ENCODE data around the gene OR6S1. TPM values are rescaled to one million over a fixed set of nuclear protein-coding genes. Genes with fewer than 3 reads are reported as not detected.

Gene OR6S1
- total RNA-seq, 1 experiment from 2014 or later = not detected

- Mint-ChIP-seq H3K36me3 (ENCODE audit: insufficient read depth, unreplicated experiment) (no peaks in the 10 kb centered on the region), H3K9me3 (ENCODE audit: unreplicated experiment) (no peaks in the 10 kb centered on the region), H3K4me3 (ENCODE audit: unreplicated experiment) (no peak overlapping the region), H3K27me3 (ENCODE audit: insufficient read depth, unreplicated experiment) (no peaks in the 10 kb centered on the region), H3K27ac (ENCODE audit: unreplicated experiment) (no peak overlapping the region), H3K4me1 (ENCODE audit: low read depth, unreplicated experiment) (peaks cover 22% of the 10 kb centered on the region)
- no peak for TF ChIP-seq CTCF (IDR thresholded peaks at IDR 0.05; ENCODE audit: insufficient read depth in 1 of 2, low read depth in 1 of 2, low read length in 1 of 2, severe bottlenecking in 1 of 2, unreplicated experiment in 1 of 2)
- Histone ChIP-seq H3K4me1 (peaks cover 23% of the 10 kb centered on the region), H3K9me3 (no peaks in the 10 kb centered on the region), H3K27me3 (replicated peaks; ENCODE audit: control insufficient read depth, insufficient read depth, low read length) (no peaks in the 10 kb centered on the region), H3K4me3 (ENCODE audit: low read depth, low read length) (peak overlapping the region; percentile 61), H3K36me3 (ENCODE audit: control insufficient read depth, insufficient read depth, low read length) (no peaks in the 10 kb centered on the region)
- peak; percentile 84 to 86 for DNase-seq
- no TSS peak for BruUV-seq (replicated peaks)
- intact Hi-C loops (cut with micrococcal nuclease; ENCODE audit: unreplicated experiment) = loop anchor here (1.0 to 5.0 kb wide), 4 partner anchors 136 to 340 kb away; partner anchors contain the start of genes PARP2 and PIP4P1
- ChIA-PET POLR2A (interaction anchor here (0.5 to 1.7 kb wide), 3 partner anchors 222 to 340 kb away, joined by 3 to 9 read pairs (median 5); partner anchors contain the start of genes PARP2 and PIP4P1), CTCF (interaction anchor here (1.7 to 2.0 kb wide), 2 partner anchors 25 to 70 kb away, joined by 10 to 13 read pairs; no protein-coding TSS in a partner anchor)
These were observed 41.8 kb upstream of the OR6S1 start for GRCh38 chr14:20683125-20683890.

GRCh38 chr14:20682435-20683124 is 41.1 kb upstream of the OR6S1 start:
- no TSS peak for BruUV-seq (replicated peaks)
- ChIA-PET CTCF (interaction anchor here (0.6 to 2.0 kb wide), 9 partner anchors 24 to 288 kb away, joined by 3 to 13 read pairs (median 7); no protein-coding TSS in a partner anchor), POLR2A (interaction anchor here (0.5 to 1.7 kb wide), 7 partner anchors 8 to 339 kb away, joined by 3 to 9 read pairs (median 5); partner anchors contain the start of genes PARP2 and PIP4P1)
- Mint-ChIP-seq H3K9me3 (ENCODE audit: unreplicated experiment) (no peaks in the 10 kb centered on the region), H3K27ac (ENCODE audit: unreplicated experiment) (no peak overlapping the region), H3K4me1 (ENCODE audit: low read depth, unreplicated experiment) (peaks cover 15% of the 10 kb centered on the region), H3K27me3 (ENCODE audit: insufficient read depth, unreplicated experiment) (no peaks in the 10 kb centered on the region), H3K4me3 (ENCODE audit: unreplicated experiment) (no peak overlapping the region), H3K36me3 (ENCODE audit: insufficient read depth, unreplicated experiment) (no peaks in the 10 kb centered on the region)
- Histone ChIP-seq H3K4me1 (peaks cover 16% of the 10 kb centered on the region), H3K36me3 (ENCODE audit: control insufficient read depth, insufficient read depth, low read length) (no peaks in the 10 kb centered on the region), H3K27me3 (replicated peaks; ENCODE audit: control insufficient read depth, insufficient read depth, low read length) (no peaks in the 10 kb centered on the region), H3K9me3 (no peaks in the 10 kb centered on the region), H3K4me3 (ENCODE audit: low read depth, low read length) (peak overlapping the region; percentile 61)
- DNase-seq = peak; percentile 82 to 88
- TF ChIP-seq CTCF (IDR thresholded peaks at IDR 0.05; ENCODE audit: insufficient read depth in 1 of 2, low read depth in 1 of 2, low read length in 1 of 2, severe bottlenecking in 1 of 2, unreplicated experiment in 1 of 2) = no peak
- intact Hi-C loops (cut with micrococcal nuclease; ENCODE audit: unreplicated experiment) = loop anchor here (1.0 to 5.0 kb wide), 7 partner anchors 25 to 339 kb away; partner anchors contain the start of genes PARP2 and PIP4P1

- H3K4me1 ChIP-seq = peaks cover 13% of the 10 kb centered on the region
- H3K27me3 Mint-ChIP-seq (ENCODE audit: insufficient read depth, unreplicated experiment) = no peaks in the 10 kb centered on the region
- intact Hi-C loops (cut with micrococcal nuclease; ENCODE audit: unreplicated experiment) = loop anchor here (1.0 to 5.0 kb wide), 6 partner anchors 25 to 265 kb away; partner anchors contain the start of gene PIP4P1
- TF ChIP-seq CTCF (IDR thresholded peaks at IDR 0.05; ENCODE audit: insufficient read depth in 1 of 2, low read depth in 1 of 2, low read length in 1 of 2, severe bottlenecking in 1 of 2, unreplicated experiment in 1 of 2) = no peak
- H3K4me3 Mint-ChIP-seq (ENCODE audit: unreplicated experiment) = no peak overlapping the region
- no peaks in the 10 kb centered on the region for H3K27me3 ChIP-seq (replicated peaks; ENCODE audit: control insufficient read depth, insufficient read depth, low read length)
- BruUV-seq (replicated peaks) = TSS peak; percentile 71
- H3K27ac Mint-ChIP-seq (ENCODE audit: unreplicated experiment) = no peak overlapping the region
- H3K9me3 Mint-ChIP-seq (ENCODE audit: unreplicated experiment) = no peaks in the 10 kb centered on the region
- no peaks in the 10 kb centered on the region for H3K36me3 ChIP-seq (ENCODE audit: control insufficient read depth, insufficient read depth, low read length)
- H3K9me3 ChIP-seq = no peaks in the 10 kb centered on the region
- H3K4me1 Mint-ChIP-seq (ENCODE audit: low read depth, unreplicated experiment) = peaks cover 15% of the 10 kb centered on the region
- no peak for DNase-seq
- peak overlapping the region; percentile 61 for H3K4me3 ChIP-seq (ENCODE audit: low read depth, low read length)
- H3K36me3 Mint-ChIP-seq (ENCODE audit: insufficient read depth, unreplicated experiment) = no peaks in the 10 kb centered on the region
- CTCF ChIA-PET = interaction anchor here (0.6 to 2.0 kb wide), 10 partner anchors 24 to 289 kb away, joined by 3 to 10 read pairs (median 4); partner anchors contain the start of gene APEX1
- POLR2A ChIA-PET = interaction anchor here (0.6 to 1.4 kb wide), 5 partner anchors 9 to 289 kb away, joined by 3 to 6 read pairs (median 4); partner anchors contain the start of genes APEX1 and PIP4P1
These were observed 40.6 kb upstream of the OR6S1 start for GRCh38 chr14:20682127-20682434.
